HG03108 (cell line): ENCODE data around the gene ATXN7.

Source experiments
- ATAC-seq: cut with Tn5 transposase; IDR thresholded peaks from one replicate; pipeline ENCODE4 v1.9.1; 2021; ENCODE audit warnings: moderate library complexity; ENCODE audit not compliant: unreplicated experiment

Gene ATXN7

DNA sequence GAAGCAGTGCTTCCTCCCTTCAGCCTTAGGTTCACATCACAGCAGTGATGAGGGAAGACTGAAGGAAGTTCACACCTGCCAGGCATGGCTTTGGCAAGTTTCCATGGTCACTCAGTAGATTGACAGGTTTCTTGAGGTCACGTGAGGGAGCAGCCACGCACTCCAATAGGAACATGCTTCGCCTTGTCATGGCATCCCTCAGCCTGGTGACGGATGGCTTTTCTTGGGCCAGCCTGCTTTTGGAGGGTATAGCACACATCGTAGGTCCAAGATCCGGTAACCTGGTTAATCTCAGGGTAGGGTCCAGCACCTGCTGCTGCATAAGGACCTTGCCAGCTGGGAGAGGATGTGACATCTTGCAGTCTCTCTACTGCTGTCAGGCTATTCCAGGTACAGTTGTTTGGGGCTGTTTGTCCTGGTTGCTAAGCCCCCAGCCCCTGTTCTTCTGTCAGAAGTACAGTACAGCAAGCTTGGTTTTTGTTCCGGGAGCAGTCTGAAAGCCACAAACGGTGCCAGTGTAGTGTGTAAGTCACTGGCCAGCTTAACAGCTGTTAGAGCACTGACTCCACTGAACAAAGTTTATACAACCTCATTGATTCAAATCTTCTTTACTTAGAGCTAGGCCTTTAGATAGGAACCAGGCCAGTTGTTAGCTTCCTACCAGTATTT is 117.3 kb downstream of the ATXN7 start:
- no peak for ATAC-seq

DNA sequence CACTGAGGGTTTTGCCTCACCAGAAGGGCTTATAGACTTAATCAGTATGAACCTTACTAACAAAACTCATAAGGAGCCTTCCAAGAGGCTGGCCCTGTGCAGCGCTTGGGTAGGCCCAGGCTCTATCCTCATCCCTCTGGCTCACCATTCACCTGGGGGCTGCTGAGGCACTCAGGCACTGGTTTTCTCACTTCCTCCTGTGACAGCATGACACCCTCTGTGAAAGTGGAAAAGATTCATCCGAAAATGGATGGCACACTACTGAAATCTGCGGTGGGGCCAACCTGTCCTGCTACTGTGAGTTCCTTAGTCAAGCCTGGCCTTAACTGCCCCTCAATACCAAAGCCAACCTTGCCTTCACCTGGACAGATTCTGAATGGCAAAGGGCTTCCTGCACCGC is 118.3 kb downstream of the ATXN7 start:
- no peak for ATAC-seq

DNA sequence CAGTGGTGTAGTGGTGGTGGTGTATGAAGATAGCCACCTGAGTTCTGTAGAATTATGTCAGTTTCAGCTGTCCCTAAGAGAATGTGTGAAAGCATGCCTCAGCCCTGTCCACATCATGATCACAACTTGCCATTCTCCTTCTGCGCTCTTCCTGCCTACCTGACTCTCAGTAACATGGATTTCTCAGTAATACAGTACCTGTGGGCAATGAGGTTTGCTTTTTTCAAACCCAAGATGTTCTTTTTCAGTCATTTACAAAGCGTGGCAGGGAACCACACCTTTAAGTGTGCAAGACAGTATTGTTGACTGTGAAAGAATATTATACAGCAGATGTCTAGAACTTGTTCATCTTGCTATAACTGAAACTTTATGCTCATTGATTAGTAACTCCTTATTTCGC is 120.7 kb downstream of the ATXN7 start:
- no peak for ATAC-seq

DNA sequence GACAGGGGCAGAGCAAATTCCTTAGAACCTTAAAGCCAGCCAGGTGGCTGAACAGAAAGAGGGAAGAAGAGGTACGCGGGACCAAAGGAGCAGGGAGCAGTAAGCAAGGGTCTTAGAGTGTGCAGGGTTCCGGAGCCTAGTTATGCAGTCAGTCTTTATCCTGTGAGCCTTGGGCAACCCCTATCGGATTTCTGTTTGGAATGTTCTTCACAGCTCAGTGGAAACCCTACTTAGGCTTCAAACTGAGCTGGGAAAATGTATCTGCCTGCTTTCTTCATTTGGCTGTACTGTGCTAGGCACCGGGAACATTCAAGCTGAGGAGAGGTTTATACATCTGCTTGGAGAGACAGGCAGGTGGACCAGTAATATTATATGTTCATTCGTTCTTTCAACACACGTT is 122.5 kb downstream of the ATXN7 start:
- ATAC-seq, result no peak

DNA sequence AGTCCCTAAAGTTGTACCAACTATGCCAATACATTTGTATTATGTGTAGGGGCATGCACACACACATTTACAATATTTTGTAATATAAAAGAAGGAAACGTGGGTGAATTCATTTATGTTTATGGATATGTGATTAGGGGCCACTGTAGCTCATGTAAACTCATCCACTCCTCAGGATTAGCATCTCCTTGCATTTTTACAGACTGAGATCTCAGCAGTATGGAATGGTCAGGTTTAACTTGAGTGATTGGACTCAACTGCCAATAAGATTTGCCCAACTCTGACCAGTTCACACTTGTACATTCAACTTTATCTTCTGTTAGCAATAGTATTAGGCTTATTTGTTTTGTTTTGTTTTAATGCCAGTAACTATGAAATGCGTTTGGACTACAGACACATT is 123.2 kb downstream of the ATXN7 start:
- no peak for ATAC-seq

DNA sequence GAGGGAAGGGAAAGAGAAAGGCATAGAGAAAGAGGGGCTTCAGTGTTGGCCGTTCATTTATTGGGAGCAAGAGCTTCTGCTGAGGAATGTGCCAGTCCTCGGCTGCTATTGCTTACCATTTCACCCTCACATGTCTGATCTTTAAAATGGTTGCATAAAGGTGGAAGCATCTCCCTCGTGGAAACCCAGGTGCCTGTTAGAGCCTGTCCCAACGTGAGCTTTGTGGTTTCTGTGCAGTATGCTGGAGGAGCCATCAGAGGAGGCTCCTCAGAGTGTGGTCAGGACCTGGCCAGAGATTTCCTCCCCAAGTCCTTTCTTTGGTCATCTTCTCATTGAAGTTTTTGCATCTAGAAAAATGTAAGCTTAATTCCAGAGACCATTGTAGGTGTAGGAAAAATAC is 125.3 kb downstream of the ATXN7 start:
- no peak for ATAC-seq

DNA sequence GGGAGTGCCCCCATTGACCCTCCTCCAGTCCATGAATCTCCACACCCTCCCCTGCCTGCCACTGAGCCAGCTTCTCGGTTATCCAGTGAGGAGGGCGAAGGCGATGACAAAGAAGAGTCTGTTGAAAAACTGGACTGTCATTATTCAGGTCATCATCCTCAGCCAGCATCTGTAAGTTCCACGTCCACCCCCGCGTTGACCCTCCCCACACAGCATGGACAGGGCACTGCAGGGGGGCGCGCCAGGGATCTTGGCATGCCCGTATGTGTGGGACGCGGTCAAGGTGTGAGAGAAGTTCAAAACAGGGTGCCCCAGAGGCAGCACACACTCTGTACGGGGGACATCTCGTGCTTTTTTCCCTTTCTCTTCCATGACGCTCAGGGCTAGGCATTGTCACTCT is 126.5 kb downstream of the ATXN7 start:
- no peak for ATAC-seq

DNA sequence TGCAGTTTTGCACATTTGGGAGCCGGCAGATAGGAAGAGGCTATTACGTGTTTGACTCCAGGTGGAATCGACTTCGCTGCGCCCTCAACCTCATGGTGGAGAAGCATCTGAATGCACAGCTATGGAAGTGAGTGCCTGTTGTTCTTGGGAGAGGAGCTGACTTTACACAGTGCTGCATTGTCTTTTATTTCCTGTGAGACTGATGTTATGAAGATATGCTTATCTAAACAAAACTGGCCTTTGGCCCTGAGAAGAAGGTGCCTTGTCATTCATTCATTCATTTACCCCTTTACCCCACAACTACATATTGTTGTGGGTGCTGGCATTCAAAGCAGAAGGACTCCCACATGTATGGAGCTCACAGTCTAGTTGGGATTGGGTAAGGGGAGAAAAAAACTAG is 127.1 kb downstream of the ATXN7 start:
- ATAC-seq, result no peak

DNA sequence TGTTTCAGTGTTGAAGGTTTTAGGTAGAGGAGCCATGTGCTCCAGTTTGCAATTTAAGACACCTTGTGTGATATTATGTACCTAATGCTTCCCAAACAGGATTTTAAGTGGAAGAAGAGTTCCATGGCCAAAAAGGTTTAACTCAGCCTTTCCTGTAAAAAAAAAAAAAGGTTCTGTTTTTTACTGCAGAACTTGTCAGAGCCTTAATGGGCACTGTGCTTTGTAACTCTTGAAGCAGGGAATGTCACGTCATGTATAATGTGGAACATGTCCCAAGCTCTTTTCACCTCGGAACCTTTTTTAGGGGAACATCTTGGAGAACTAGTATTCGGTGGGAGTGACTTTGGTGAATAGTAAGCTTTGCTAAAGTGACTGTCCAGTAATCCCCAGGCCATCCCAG is 128.0 kb downstream of the ATXN7 start:
- no peak for ATAC-seq

DNA sequence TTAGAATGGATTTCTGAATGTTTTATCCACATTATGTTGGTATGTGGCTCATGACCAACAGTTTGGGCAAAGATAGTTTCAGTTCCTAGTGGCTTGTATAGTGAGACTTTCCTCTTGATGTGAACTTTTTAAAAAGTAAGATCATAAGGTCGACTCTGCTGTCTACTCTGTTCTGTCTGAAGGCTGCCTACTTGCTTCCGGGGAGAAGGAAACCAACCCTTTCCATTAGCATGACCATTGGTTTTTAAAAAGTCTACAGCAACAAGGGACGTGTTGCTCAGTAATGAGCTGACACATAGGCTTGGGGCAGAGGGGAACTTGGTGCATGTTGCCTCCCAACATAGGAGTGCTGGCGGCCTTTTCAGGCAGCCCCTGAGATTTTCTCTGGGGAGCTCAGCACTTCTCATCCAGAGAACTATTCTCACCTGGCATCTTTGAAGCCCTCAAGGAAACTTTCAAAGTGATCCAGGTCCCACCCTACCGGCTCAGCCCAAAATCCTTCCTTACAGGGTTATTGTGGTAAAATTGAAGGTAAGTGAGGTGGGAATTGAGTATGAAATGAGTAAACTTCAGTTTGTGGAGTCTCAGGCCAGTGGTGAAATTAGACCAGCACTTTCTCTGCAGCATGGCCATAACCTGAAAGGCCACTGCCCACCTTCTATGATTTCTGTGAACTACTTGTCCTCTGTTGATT is 129.0 kb downstream of the ATXN7 start:
- ATAC-seq, result no peak

DNA sequence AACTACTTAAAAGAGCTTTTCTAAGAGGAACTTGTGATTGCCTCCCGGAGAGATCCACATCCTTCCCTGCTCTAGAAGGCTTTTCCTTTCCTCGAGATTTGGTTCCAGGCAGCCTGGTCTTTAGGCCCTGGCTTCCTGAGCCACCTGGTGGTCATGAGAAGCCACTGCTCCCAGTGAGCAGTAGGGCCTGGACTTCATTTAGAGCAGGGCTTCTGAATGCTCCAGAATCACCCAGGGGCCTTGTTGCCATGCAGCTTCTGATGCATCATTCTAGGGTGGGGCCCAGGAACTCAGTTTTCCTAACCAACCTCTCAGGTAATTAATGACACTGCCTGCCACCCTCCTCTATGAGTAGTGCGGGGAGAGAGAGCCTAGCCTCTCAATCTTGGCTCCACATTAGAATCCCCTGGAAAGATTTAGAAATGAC is 130.0 kb downstream of the ATXN7 start:
- ATAC-seq, result no peak

DNA sequence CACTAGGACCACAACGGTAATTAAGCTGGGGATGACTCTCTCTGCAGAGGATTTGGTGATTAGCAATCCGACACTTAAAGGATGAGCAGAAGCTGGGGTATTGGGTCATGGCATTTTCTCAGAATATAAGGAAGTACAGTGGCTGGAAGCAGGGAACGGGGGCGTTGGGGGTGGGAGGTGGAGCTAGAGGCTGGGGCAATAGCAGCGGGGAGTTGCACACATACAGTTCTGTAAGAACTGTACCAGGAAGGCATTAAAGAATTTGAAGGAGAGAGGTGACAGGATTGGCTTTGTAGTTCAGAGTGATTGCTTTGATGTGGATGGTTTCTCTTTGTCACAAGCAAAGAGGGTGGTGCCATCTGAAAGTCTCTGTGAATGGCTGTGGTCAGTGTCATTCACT is 131.4 kb downstream of the ATXN7 start:
- ATAC-seq, result no peak

DNA sequence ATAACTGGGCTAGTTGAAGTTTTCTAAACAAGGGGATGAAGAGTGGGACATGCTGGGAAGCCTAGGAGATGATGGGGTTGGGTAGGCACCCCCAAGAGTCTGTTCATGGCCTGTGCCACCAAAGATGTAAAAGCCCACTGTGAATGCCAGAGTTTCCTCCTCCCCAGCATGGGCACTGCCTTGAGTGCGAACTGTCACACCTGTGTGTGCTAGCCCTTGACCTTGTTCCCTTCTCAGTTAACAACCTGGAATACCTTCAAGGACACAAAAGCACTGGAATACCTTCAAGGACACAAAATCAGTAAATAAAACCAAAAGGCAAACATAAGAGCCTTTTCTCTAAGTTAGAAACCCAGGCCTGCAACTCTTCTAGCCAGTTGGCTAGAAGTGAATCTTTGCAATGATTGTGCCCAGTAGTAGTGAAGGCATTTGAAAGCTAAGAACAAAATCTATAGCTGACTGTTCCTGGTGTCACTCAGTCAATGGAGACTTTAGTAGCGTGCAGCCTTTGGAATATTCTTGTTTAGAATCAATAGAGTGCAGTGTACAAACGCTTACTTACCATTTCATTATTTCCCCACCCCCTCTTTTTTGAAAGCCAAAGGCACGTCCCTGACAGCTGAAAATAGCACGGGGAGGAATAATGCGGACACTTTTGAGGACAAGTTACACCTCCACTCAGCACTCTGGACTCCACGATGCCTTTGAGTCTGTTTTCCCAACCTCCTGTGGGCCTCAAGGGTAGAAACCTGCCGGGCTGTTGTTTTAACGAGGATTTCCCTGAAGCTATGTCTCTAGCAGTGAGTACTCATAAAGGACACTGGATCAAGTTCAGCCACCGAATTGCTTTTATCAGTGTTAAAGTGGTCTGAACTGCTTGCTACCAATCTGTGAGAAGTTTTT is 135.4 kb downstream of the ATXN7 start:
- ATAC-seq, result no peak

DNA sequence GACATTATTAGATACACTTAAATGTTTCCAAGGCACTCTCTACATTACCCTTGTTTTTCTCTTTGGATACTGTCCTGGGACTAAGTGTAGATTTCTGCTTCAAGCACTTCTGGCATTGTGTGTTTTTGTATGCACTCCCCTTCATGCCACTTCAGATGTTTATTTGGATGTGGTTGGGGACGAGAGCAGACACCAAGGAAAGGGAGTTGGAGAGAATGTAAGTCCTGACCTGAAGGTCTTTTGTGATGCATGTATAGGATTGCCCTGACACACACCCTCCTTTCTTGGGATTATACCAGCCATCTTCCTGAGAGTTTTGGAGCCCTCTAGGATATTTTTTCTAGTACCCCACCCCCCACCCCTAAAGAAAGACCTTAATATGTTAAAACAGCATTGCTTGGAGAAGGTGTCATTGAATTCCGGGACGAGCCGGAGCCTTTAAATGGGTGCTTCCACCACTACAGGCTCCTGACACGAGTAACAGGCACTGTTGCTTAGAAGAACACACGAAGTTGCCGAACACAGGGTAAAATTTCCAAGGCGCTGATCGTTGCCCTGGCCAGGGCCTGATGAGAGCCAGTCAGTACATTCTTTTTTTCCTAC is 136.9 kb downstream of the ATXN7 start:
- ATAC-seq, result no peak

DNA sequence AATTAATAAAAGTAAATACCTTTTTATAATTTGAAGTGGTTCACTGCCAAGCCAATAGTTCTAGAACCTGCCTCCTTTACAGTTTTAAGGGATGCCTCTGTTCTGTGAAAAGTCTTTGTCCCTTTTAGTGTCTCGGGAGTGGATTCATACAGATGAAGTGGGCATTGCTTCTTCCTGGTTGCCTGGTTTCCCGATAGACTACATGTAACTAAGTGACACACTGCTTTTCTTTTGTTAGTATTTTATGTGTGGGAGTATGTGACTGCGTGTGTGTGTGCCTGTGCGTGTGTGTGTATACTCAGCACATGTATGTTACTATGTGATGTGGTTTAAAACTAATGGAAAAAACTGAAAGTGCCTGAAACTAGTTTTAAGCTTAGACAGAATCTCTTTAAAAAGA is 138.6 kb downstream of the ATXN7 start:
- ATAC-seq, result no peak

DNA sequence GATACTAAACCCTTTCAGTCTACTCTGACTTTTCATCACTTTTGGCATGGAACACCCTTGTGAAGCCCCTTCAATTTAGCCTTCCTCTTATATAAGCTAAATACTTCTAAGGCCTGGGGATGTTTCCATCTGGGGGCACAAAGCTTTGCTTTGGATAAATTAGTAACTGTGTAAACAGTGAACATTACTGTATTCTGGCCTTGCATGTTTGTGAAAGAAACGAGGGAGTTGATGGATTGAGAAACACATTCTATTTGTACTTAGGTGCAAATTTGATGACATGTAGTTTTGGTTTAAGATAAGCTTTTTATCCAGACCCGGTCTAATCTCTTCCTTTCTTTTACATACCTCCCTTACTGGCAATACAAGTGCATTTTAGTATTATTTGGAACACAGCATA is 139.9 kb downstream of the ATXN7 start:
- ATAC-seq, result no peak

DNA sequence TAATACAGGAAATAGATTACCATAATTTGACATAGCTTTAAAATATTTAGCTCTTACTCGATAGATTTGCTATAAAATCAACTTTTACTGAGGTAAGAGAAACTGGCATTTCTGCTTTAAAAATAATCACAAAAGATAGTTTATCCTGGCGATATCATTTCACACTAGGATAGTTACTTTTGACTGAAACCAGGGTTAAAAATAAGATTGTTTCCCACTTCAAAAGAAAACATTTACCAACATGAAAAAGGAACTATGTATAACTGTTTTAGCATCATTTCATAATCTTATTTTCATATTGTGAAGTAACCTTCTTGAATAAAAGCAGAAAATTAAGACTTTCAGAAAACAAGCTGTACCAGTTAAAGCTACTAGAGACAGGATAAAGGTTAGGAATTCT is 144.3 kb downstream of the ATXN7 start:
- no peak for ATAC-seq

DNA sequence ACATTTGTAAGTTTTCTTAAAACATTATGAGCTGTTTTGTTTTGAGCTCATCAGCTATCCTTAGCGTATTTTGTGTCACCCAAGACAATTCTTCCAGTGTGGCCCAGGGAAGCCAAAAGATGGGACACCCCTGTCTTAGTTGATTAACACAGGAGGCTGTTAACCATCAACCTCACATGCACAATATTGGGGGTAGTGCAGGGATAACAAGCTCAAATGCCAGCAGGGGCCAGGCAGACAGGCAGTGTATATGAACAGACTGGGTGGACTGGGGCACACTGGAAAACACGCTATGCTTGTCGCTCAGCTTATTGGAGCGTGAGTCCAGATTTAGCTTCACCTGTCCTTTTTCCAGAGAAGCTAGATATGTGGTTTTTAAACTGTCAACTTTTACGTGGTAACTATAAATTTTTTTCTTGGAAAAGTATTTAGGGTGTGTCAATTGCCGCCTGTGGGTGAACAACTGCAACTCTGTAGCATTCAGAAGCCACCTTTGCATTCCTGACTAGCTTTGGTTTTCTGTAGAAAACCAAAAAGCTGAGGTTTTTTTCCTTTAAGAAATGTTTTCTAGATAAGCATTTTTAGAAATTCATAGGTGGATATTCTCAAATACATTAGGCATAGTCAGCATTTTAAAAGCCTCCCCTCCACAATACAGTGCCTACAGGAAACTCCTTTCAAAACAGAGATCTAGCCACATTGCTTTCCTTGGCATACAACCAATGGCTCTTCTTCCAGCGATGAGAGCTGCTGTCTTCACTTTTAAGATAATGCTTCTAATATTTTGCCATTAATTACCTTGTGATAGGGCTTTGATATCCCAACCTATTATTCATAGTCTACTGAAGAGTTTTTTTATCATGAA is 145.1 kb downstream of the ATXN7 start:
- ATAC-seq, result no peak

DNA sequence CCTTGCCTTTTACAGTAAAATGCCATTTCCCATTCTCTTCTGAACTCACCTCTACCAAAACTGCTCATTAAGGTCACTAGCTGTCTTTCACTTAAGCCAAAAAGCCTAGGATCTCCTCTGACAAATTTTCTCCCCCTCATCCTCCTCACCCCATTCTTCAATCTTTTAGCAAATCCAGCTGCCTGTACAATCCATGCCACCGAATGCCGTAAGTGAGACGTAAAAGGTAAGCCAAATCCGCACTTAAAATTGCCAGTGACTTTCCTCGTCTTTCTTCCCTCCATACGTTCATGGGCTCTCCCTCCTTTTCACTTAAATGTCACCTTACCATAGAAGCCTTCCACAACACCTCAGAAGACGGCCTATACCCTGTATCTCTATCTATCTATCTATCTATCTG is 145.9 kb downstream of the ATXN7 start:
- ATAC-seq, result no peak

DNA sequence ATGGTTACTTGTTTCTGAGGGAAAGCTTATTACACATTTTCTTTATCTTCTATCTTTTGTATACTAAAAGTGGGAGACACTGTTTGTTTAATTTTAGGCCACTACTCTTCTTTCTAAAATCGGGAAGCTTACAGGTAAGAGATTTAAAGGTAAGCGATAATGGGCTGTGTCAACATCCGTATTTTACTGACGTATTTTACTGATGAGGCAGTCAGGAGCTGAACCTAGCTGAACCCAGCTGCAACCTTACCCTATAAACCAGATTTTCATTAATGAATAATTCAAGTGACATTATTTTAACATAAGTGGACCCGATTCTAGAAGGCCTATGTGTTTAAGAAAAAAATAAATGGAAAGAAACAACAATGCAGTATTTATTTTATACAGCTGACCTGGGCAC is 146.5 kb downstream of the ATXN7 start:
- no peak for ATAC-seq

DNA sequence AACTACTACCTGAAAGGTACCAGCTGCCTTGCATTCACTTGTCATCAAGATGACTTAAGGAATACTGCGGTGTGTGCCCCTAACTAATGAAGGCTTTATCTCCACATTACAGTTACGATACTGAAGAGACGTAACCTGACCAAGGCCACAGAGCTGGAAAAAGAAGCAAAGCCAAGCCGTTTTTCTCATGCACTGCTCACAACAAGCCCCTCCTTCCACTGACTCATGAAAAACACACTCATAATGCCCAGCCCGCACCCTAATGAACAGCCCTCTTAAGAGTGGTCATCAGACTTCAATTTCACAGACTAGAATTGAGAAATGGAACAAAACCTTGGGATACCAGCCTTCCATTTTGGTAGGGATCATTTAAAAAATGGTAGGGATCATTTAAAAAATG is 148.0 kb downstream of the ATXN7 start:
- ATAC-seq, result no peak
